SH-SY5Y (cell line): ENCODE results near the gene PIAS3.

ENCODE experiments used
- GATA2 ChIP-seq: IDR thresholded peaks from 2 replicates; pipeline ENCODE4 v1.6.1; 2011; ENCODE audit warnings: mild to moderate bottlenecking, low read depth, low read length
- GATA3 ChIP-seq: IDR thresholded peaks from 2 replicates; pipeline ENCODE4 v1.6.1; 2011; ENCODE audit warnings: low read depth, mild to moderate bottlenecking, low read length, moderate library complexity

GRCh38 chr1:145799806-145800205 is 59.1 kb downstream of the PIAS3 start:
- TF ChIP-seq GATA2 = no peak
- no peak for TF ChIP-seq GATA3
